ENCODE data around the gene THSD4. TPM values are rescaled to one million over a fixed set of nuclear protein-coding genes. Genes with fewer than 3 reads are reported as not detected.

Gene THSD4
- polyA plus RNA-seq, 1 donor (not counting 4 experiments of a cell fraction or from before 2014, with no cell fraction given), result 24.5 TPM

GRCh38 chr15:71373917-71374316, 258.6 kb downstream of the THSD4 start:
- DNase-seq (ENCODE audit: low read depth, low spot score), result no peak
- Histone ChIP-seq H3K4me2 (ENCODE audit: control insufficient read depth, extremely low read depth, insufficient read depth, low read depth, low read length) (no peak overlapping the region), H3K9me1 (ENCODE audit: control insufficient read depth, extremely low read depth, insufficient read depth, low read length) (no peaks in the 10 kb centered on the region), H3K9ac (ENCODE audit: control insufficient read depth, extremely low read depth, insufficient read depth, low read length) (no peak overlapping the region), H3K9me3 (ENCODE audit: control insufficient read depth, low read depth, low read length) (no peaks in the 10 kb centered on the region), H3K36me3 (ENCODE audit: control insufficient read depth in 2 of 2, extremely low read depth in 1 of 2, insufficient read depth in 2 of 2, low read length in 2 of 2) (peaks cover 0 to 8% of the 10 kb centered on the region in 2 experiments), H3K4me3 (ENCODE audit: control insufficient read depth in 2 of 3, extremely low read depth in 1 of 3, insufficient read depth in 2 of 3, low read depth in 1 of 3, low read length in 3 of 3) (no peak overlapping the region), H3K27ac (ENCODE audit: control insufficient read depth, insufficient read depth, low read length) (no peak overlapping the region), H3K27me3 (ENCODE audit: control insufficient read depth, extremely low read depth, insufficient read depth, low read length) (no peaks in the 10 kb centered on the region), H3K79me2 (ENCODE audit: control insufficient read depth, insufficient read depth, low read length) (no peaks in the 10 kb centered on the region), H4K20me1 (ENCODE audit: control insufficient read depth, extremely low read depth, insufficient read depth, low read length) (no peaks in the 10 kb centered on the region), H3K4me1 (ENCODE audit: control insufficient read depth, extremely low read depth, insufficient read depth, low read length) (peaks cover 12% of the 10 kb centered on the region), H2AFZ (ENCODE audit: control insufficient read depth, low read length) (no peak overlapping the region)
- no peak for FAIRE-seq
- dilution Hi-C loops (cut with MboI; ENCODE audit: extremely low pct_ligation_motif_present, low sequenced_read_pairs), result no loop called here
- TF ChIP-seq EZH2 (IDR thresholded peaks at IDR 0.05; ENCODE audit: low read length) (no peak), CTCF (optimal IDR thresholded peaks at IDR 0.05 in 1 of 3, IDR thresholded peaks at IDR 0.05 in 1 of 3, conservative IDR thresholded peaks at IDR 0.05 in 1 of 3; ENCODE audit: extremely low read depth in 1 of 3, insufficient read depth in 2 of 3, low read length in 3 of 3) (no peak)

GRCh38 chr15:71374607-71375352, 259.5 kb downstream of the THSD4 start:
- H3K9me3 ChIP-seq (ENCODE audit: control insufficient read depth, low read depth, low read length), result no peaks in the 10 kb centered on the region
- no peak for FAIRE-seq

More at GRCh38 chr15:71374607-71375352, 259.5 kb downstream of the THSD4 start:
- peaks cover 12% of the 10 kb centered on the region for H3K4me1 ChIP-seq (ENCODE audit: control insufficient read depth, extremely low read depth, insufficient read depth, low read length)
- no peak overlapping the region for H3K4me2 ChIP-seq (ENCODE audit: control insufficient read depth, extremely low read depth, insufficient read depth, low read depth, low read length)
- dilution Hi-C loops (cut with MboI; ENCODE audit: extremely low pct_ligation_motif_present, low sequenced_read_pairs), result no loop called here
- H3K79me2 ChIP-seq (ENCODE audit: control insufficient read depth, insufficient read depth, low read length), result no peaks in the 10 kb centered on the region
- H3K4me3 ChIP-seq (ENCODE audit: control insufficient read depth in 2 of 3, extremely low read depth in 1 of 3, insufficient read depth in 2 of 3, low read depth in 1 of 3, low read length in 3 of 3), result no peak overlapping the region
- H3K27me3 ChIP-seq (ENCODE audit: control insufficient read depth, extremely low read depth, insufficient read depth, low read length), result no peaks in the 10 kb centered on the region
- H3K36me3 ChIP-seq (ENCODE audit: control insufficient read depth in 2 of 2, extremely low read depth in 1 of 2, insufficient read depth in 2 of 2, low read length in 2 of 2), result peaks cover 0 to 8% of the 10 kb centered on the region in 2 experiments
- H3K9ac ChIP-seq (ENCODE audit: control insufficient read depth, extremely low read depth, insufficient read depth, low read length), result no peak overlapping the region
- DNase-seq (ENCODE audit: low read depth, low spot score), result no peak
- H3K9me1 ChIP-seq (ENCODE audit: control insufficient read depth, extremely low read depth, insufficient read depth, low read length), result no peaks in the 10 kb centered on the region
- H2AFZ ChIP-seq (ENCODE audit: control insufficient read depth, low read length), result no peak overlapping the region
- no peak overlapping the region for H3K27ac ChIP-seq (ENCODE audit: control insufficient read depth, insufficient read depth, low read length)
- TF ChIP-seq EZH2 (IDR thresholded peaks at IDR 0.05; ENCODE audit: low read length), result no peak
- no peak for TF ChIP-seq CTCF (optimal IDR thresholded peaks at IDR 0.05 in 1 of 3, IDR thresholded peaks at IDR 0.05 in 1 of 3, conservative IDR thresholded peaks at IDR 0.05 in 1 of 3; ENCODE audit: extremely low read depth in 1 of 3, insufficient read depth in 2 of 3, low read length in 3 of 3)
- no peaks in the 10 kb centered on the region for H4K20me1 ChIP-seq (ENCODE audit: control insufficient read depth, extremely low read depth, insufficient read depth, low read length)
